H1 (cell line): ENCODE measurements around the gene EPS8. TPM values are rescaled to one million over a fixed set of nuclear protein-coding genes. Genes with fewer than 3 reads are reported as not detected.

ENCODE experiments used
- CTCF ChIA-PET: fragments of 300-600 bp; sonication (Branson Sonifier 250); formaldehyde crosslinking; loops from one replicate; lab custom pipeline; 2021; ENCODE audit not compliant: partially characterized antibody; lab: Charles Lee
- POLR2A ChIA-PET: fragments of 300-600 bp; sonication (Branson Sonifier 250); formaldehyde crosslinking; loops from one replicate; lab custom pipeline; 2021; ENCODE audit warnings: inconsistent platforms; ENCODE audit not compliant: partially characterized antibody; lab: Charles Lee
- DNase-seq, 2 experiments: peaks; one replicate each; pipeline versions ENCODE4 v3.0.0 to v3.0.0-alpha.2; 2010 to 2022; ENCODE audit warnings: low spot score in 2 of 2, low read depth in 1 of 2, mixed read lengths in 1 of 2
- FAIRE-seq: peaks from 2 replicates; lab custom pipeline; 2011; peaks lifted over from hg19 to GRCh38; lab: Jason Lieb, UNC
- H2AFZ ChIP-seq: 2 replicates; pipeline ENCODE4 v1.8.1; 2012; ENCODE audit warnings: low read length, inconsistent platforms
- H2AK5ac ChIP-seq: 2 replicates; pipeline ENCODE4 v1.6.1; 2013; ENCODE audit warnings: low read depth, low read length
- H2BK120ac ChIP-seq: replicated peaks from 2 replicates; pipeline ENCODE3; 2013; ENCODE audit warnings: low read depth, low read length, inconsistent platforms
- H2BK12ac ChIP-seq: 2 replicates; pipeline ENCODE4 v1.6.1; 2013; ENCODE audit warnings: low read depth, low read length
- H2BK15ac ChIP-seq: 2 replicates; pipeline ENCODE4 v1.6.1; 2013; ENCODE audit warnings: low read length
- H2BK20ac ChIP-seq: 2 replicates; pipeline ENCODE4 v1.6.1; 2013; ENCODE audit warnings: low read length
- H2BK5ac ChIP-seq: 2 replicates; pipeline ENCODE4 v1.6.1; 2013; ENCODE audit warnings: low read depth, low read length
- H3K14ac ChIP-seq: 2 replicates; pipeline ENCODE4 v1.6.1; 2013; ENCODE audit warnings: inconsistent platforms; ENCODE audit not compliant: insufficient read length
- H3K18ac ChIP-seq: 2 replicates; pipeline ENCODE4 v1.6.1; 2013; ENCODE audit warnings: low read length; ENCODE audit errors: extremely low read depth
- H3K23ac ChIP-seq: 2 replicates; pipeline ENCODE4 v1.6.1; 2013; ENCODE audit warnings: inconsistent platforms; ENCODE audit not compliant: insufficient read length
- H3K23me2 ChIP-seq: 2 replicates; pipeline ENCODE4 v1.6.1; 2013; ENCODE audit warnings: low read depth, low read length
- H3K27ac ChIP-seq: 2 replicates; pipeline ENCODE4 v1.6.1; 2011; ENCODE audit warnings: low read depth, low read length, inconsistent platforms
- H3K27me3 ChIP-seq, 4 experiments: replicated peaks in 1 of 4; 1 replicate in 1 of 4; 2 replicates in 3 of 4; pipeline versions ENCODE4 v1.6.1 to v1.8.1; 2011 to 2013; ENCODE audit warnings: low read length in 3 of 4, mild to moderate bottlenecking in 3 of 4, inconsistent platforms in 2 of 4, mixed read lengths in 2 of 4, moderate library complexity in 1 of 4; ENCODE audit not compliant: control insufficient read depth in 3 of 4, insufficient read depth in 3 of 4; ENCODE audit errors: extremely low read depth in 1 of 4
- H3K36me3 ChIP-seq, 4 experiments: 2 replicates each; pipeline versions ENCODE4 v1.6.1 to v1.8.1; 2011 to 2013; ENCODE audit warnings: mild to moderate bottlenecking in 4 of 4, low read length in 3 of 4, moderate library complexity in 2 of 4, control low read depth in 1 of 4, inconsistent platforms in 1 of 4; ENCODE audit not compliant: insufficient read depth in 4 of 4, control insufficient read depth in 2 of 4
- H3K4ac ChIP-seq: replicated peaks from 2 replicates; pipeline ENCODE3; 2013; ENCODE audit warnings: low read length, low read depth, mixed read lengths, inconsistent platforms; ENCODE audit not compliant: insufficient read length
- H3K4me1 ChIP-seq, 4 experiments: replicated peaks in 1 of 4; 1 replicate in 1 of 4; 2 replicates in 3 of 4; pipeline versions ENCODE4 v1.6.1 to v1.8.1; 2011 to 2013; ENCODE audit warnings: low read length in 3 of 4, inconsistent platforms in 2 of 4, mixed read lengths in 1 of 4; ENCODE audit not compliant: insufficient read depth in 4 of 4, control insufficient read depth in 3 of 4
- H3K4me2 ChIP-seq, 2 experiments: 2 replicates each; pipeline versions ENCODE4 v1.6.1 to v1.8.1; 2011 to 2013; ENCODE audit warnings: low read depth in 2 of 2, low read length in 2 of 2, control low read depth in 1 of 2, inconsistent platforms in 1 of 2, mild to moderate bottlenecking in 1 of 2; ENCODE audit not compliant: insufficient read depth in 1 of 2
- H3K4me3 ChIP-seq, 4 experiments: fragments of 200-600, 300-600 bp in 1 of 4; sonication (generic), shearing (Covaris generic), sonication (Bioruptor Twin) in 1 of 4; 2 replicates each; pipeline versions ENCODE4 v1.5.1 to v1.8.1; 2011 to 2016; ENCODE audit warnings: low read length in 4 of 4, low read depth in 3 of 4, control low read depth in 2 of 4, inconsistent platforms in 2 of 4, mild to moderate bottlenecking in 2 of 4, mixed read lengths in 1 of 4, moderate library complexity in 1 of 4; ENCODE audit not compliant: insufficient read depth in 2 of 4; ENCODE audit errors: extremely low read depth in 1 of 4
- H3K56ac ChIP-seq: replicated peaks from 2 replicates; pipeline ENCODE3; 2013; ENCODE audit warnings: low read depth, mild to moderate bottlenecking, mixed read lengths, low read length, inconsistent platforms; ENCODE audit not compliant: insufficient read length
- H3K79me1 ChIP-seq: 2 replicates; pipeline ENCODE4 v1.6.1; 2013; ENCODE audit warnings: low read depth, low read length, control low read depth
- H3K79me2 ChIP-seq, 2 experiments: 2 replicates each; pipeline versions ENCODE4 v1.6.1 to v1.8.1; 2012 to 2013; ENCODE audit warnings: low read length in 2 of 2, mild to moderate bottlenecking in 2 of 2, inconsistent platforms in 1 of 2; ENCODE audit not compliant: insufficient read depth in 2 of 2, control insufficient read depth in 1 of 2
- H3K9ac ChIP-seq, 4 experiments: replicated peaks in 1 of 4; 1 replicate in 1 of 4; 2 replicates in 3 of 4; pipeline versions ENCODE4 v1.6.1 to v1.8.1; 2011 to 2013; ENCODE audit warnings: low read depth in 3 of 4, low read length in 3 of 4, control low read depth in 2 of 4, mild to moderate bottlenecking in 2 of 4, moderate library complexity in 2 of 4, inconsistent platforms in 1 of 4; ENCODE audit errors: extremely low read depth in 1 of 4
- H3K9me3 ChIP-seq, 2 experiments: 2 replicates each; pipeline versions ENCODE4 v1.6.1 to v1.8.1; 2012 to 2013; ENCODE audit warnings: mild to moderate bottlenecking in 2 of 2, moderate library complexity in 2 of 2, control low read depth in 1 of 2, inconsistent platforms in 1 of 2, low read depth in 1 of 2, low read length in 1 of 2, mixed read lengths in 1 of 2; ENCODE audit not compliant: insufficient read depth in 2 of 2
- H4K20me1 ChIP-seq, 2 experiments: replicated peaks in 1 of 2; 2 replicates each; pipeline versions ENCODE3 to v1.8.1; 2011 to 2013; ENCODE audit warnings: inconsistent platforms in 2 of 2, low read length in 2 of 2, mild to moderate bottlenecking in 1 of 2; ENCODE audit not compliant: insufficient read depth in 2 of 2, control insufficient read depth in 1 of 2
- H4K5ac ChIP-seq: 2 replicates; pipeline ENCODE4 v1.6.1; 2013; ENCODE audit warnings: low read length, low read depth, mixed read lengths, inconsistent platforms; ENCODE audit not compliant: insufficient read length
- H4K8ac ChIP-seq: 2 replicates; pipeline ENCODE4 v1.8.0; 2013; ENCODE audit warnings: mild to moderate bottlenecking, moderate library complexity, low read length, inconsistent platforms; ENCODE audit not compliant: insufficient read depth; ENCODE audit errors: extremely low read depth
- H4K91ac ChIP-seq: replicated peaks from 2 replicates; pipeline ENCODE3; 2013; ENCODE audit warnings: low read length, mixed read lengths, inconsistent platforms; ENCODE audit not compliant: insufficient read length
- CEBPB ChIP-seq: IDR thresholded peaks from 2 replicates; pipeline ENCODE4 v1.6.1; 2012; ENCODE audit warnings: low read depth, low read length
- JUND ChIP-seq: IDR thresholded peaks from 2 replicates; pipeline ENCODE4 v1.6.1; 2011; ENCODE audit warnings: mild to moderate bottlenecking, improper control_type of control experiment, low read length
- KDM5A ChIP-seq: fragments of 200-600 bp; IDR thresholded peaks from 2 replicates; pipeline ENCODE4 v1.7.1; 2012; ENCODE audit warnings: mild to moderate bottlenecking, low read length, inconsistent platforms, mixed read lengths
- YY1 ChIP-seq: IDR thresholded peaks from 2 replicates; pipeline ENCODE4 v1.6.1; 2011; ENCODE audit warnings: low read depth, mild to moderate bottlenecking, low read length
- WGBS, 2 experiments: shearing (Covaris generic) in 1 of 2; methylation state at CpG; one replicate each; pipeline versions ENCODE4 v1.1.6 to v1.1.7; 2013 to 2015; ENCODE audit warnings: low lambda C conversion rate in 2 of 2, mixed read lengths in 2 of 2, inconsistent platforms in 1 of 2, low coverage in 1 of 2, missing lambda C conversion rate in 1 of 2; ENCODE audit not compliant: insufficient replicate concordance in 2 of 2, insufficient coverage in 1 of 2, insufficient read length in 1 of 2; ENCODE audit errors: extremely low coverage in 1 of 2, missing lambda C conversion rate in 1 of 2; 5-methylcytosine and 5-hydroxymethylcytosine counted together
- polyA plus RNA-seq, 7 experiments: library from polyadenylated mRNA; depleted of rRNA in 3 of 7; stranded (reverse) in 5 of 7; unstranded in 2 of 7; fragments of >200 nt in 5 of 7; fragments of 200-250 nt in 2 of 7; gene quantifications; 1 replicate in 5 of 7; 2 replicates in 1 of 7; 4 replicates in 1 of 7; pipeline versions ENCODE4 v1.2.1 to v1.2.3, GENCODE V29; 2011 to 2013; ENCODE audit warnings: missing spikeins in 2 of 7, mixed read lengths in 2 of 7
- total RNA-seq: library from RNA; stranded (reverse); fragmentation: NEBNext Ultra II Directional; extraction: Animal tissue kit (Norgen Biotek cat#: 25700); gene quantifications from 2 replicates; pipeline ENCODE4 v1.2.1, GENCODE V29; 2021

Gene EPS8
- total and polyA plus RNA-seq, 2 of the 8 experiments (the other 6 are each of a cell fraction or from before 2014, with no cell fraction given) = 3.0 to 4.6 TPM

DNA sequence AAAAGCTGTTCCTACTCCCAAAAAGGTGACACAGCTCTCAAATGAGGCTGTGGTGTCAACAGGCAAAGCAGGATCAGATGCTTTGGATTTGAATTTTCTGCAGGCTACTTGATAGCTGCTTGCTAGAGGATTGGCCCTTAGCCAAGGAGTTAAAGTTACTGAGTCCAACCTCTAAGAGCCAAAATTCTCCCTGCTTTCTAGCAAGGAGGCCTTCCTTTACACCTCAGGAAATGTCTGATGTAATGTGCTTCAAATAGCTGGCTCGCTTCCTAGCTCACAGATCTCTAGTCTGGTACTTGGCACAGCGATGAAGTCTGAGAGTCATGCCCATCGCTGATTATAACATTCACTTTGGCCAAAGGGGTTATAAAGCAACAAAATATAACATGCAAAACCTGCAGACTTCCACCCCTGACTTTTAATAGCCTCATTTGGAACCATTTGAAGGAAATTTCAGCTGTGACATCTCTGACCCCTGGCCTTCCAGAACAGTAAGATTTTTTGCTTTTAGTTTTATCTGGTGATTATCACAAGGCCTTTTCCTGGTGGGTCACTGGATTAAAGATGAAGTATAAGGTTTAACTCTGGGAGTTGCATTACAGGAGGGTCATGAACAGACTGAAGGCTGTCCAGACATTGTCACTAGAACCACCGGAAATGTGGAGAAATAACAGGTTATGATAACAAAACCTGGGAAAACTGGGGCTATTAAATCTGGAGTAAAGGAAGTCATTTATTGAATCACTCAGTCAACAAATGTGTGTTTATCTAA lies 189.7 kb downstream of the EPS8 start:
- H4K20me1 ChIP-seq = no peaks in the 10 kb centered on the region
- H3K36me3 ChIP-seq = no peaks in the 10 kb centered on the region
- H3K4me1 ChIP-seq = no peaks in the 10 kb centered on the region
- H3K4me2 ChIP-seq = no peak overlapping the region
- H3K4me3 ChIP-seq = no peak overlapping the region
- H2AK5ac ChIP-seq = no peak overlapping the region
- H3K27ac ChIP-seq = no peak overlapping the region
- ChIA-PET CTCF (interaction anchor here (1.1 kb wide), 1 partner anchor 15 kb away, joined by 5 read pairs; no protein-coding TSS in a partner anchor), POLR2A (interaction anchor here (0.6 kb wide), 1 partner anchor 10 kb away, joined by 3 read pairs; no protein-coding TSS in a partner anchor)
- no peak overlapping the region for H3K23ac ChIP-seq
- no peak overlapping the region for H2BK5ac ChIP-seq
- H4K5ac ChIP-seq = no peak overlapping the region
- H3K27me3 ChIP-seq = no peaks in the 10 kb centered on the region
- H3K56ac ChIP-seq = no peak overlapping the region
- FAIRE-seq = no peak
- H2BK20ac ChIP-seq = no peak overlapping the region
- no peak overlapping the region for H2BK120ac ChIP-seq
- H3K4ac ChIP-seq = no peak overlapping the region
- no peaks in the 10 kb centered on the region for H3K9me3 ChIP-seq
- DNase-seq = no peak
- H2AFZ ChIP-seq = no peak overlapping the region
- H3K18ac ChIP-seq = no peak overlapping the region
- 96% methylated on average over 4 of the region's 4 CpGs; no CpG with 5 or more reads in 1 of the 2 experiments for WGBS, 2 experiments
- no peaks in the 10 kb centered on the region for H3K79me1 ChIP-seq
- no peak overlapping the region for H2BK15ac ChIP-seq
- no peak overlapping the region for H4K8ac ChIP-seq
- H3K23me2 ChIP-seq = 0 out of 2 replicates have a peak, but pooled peaks cover 1% of the 10 kb centered on the region
- H2BK12ac ChIP-seq = no peak overlapping the region
- H3K9ac ChIP-seq = no peak overlapping the region
- no peaks in the 10 kb centered on the region for H3K79me2 ChIP-seq
- TF ChIP-seq JUND = no peak
- TF ChIP-seq CEBPB = no peak
- no peak for TF ChIP-seq YY1
- TF ChIP-seq KDM5A = no peak
- TF ChIP-seq, all 59 proteins: peak for 0
- Histone ChIP-seq H4K91ac (no peak overlapping the region), H3K14ac (no peak overlapping the region)
